Neural cell (in vitro differentiated cells): ENCODE measurements around the gene CCL24.

Experiments used
- CTCF ChIP-seq: fragments of 450-650 bp; IDR thresholded peaks from 2 replicates; pipeline ENCODE4 v1.5.1; 2014; ENCODE audit warnings: antibody characterized with exemption, mild to moderate bottlenecking, moderate library complexity; ENCODE audit not compliant: poor library complexity, severe bottlenecking
- EZH2 ChIP-seq: fragments of 200-600, 300-800 bp; shearing (Covaris generic), sonication (generic); IDR thresholded peaks from 2 replicates; pipeline ENCODE4 v1.6.1; 2014; ENCODE audit warnings: antibody characterized with exemption, low read length, borderline replicate concordance, mild to moderate bottlenecking; ENCODE audit not compliant: insufficient read depth, poor library complexity, severe bottlenecking
- POLR2AphosphoS5 ChIP-seq: IDR thresholded peaks from 2 replicates; pipeline ENCODE4 v1.6.1; 2012
- TF ChIP-seq, protein P1 (sequence below): IDR thresholded peaks from 2 replicates; pipeline ENCODE4 v1.6.1; 2012; ENCODE audit warnings: borderline replicate concordance

DNA sequence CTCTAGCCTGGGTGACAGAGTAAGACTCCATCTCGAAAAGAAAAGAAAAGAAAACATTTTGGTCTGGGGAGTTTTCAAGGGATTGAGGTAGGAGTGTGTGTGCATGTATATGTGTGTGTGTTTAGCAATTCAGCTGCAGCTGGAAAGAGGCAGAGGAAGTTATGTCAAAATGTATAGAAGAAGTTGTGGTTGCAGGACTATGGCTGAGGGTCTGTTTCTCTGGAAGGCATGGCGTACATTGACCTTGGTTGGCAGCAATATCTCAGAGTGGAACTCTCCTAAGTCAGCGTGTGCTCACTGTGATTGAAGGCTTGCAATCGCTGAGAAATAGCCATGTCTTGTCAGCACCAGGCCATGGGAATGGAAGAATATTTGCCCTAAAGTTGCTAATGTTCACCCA, 36.6 kb upstream of the CCL24 start:
- no peak for TF ChIP-seq CTCF
- TF ChIP-seq, protein P1, sequence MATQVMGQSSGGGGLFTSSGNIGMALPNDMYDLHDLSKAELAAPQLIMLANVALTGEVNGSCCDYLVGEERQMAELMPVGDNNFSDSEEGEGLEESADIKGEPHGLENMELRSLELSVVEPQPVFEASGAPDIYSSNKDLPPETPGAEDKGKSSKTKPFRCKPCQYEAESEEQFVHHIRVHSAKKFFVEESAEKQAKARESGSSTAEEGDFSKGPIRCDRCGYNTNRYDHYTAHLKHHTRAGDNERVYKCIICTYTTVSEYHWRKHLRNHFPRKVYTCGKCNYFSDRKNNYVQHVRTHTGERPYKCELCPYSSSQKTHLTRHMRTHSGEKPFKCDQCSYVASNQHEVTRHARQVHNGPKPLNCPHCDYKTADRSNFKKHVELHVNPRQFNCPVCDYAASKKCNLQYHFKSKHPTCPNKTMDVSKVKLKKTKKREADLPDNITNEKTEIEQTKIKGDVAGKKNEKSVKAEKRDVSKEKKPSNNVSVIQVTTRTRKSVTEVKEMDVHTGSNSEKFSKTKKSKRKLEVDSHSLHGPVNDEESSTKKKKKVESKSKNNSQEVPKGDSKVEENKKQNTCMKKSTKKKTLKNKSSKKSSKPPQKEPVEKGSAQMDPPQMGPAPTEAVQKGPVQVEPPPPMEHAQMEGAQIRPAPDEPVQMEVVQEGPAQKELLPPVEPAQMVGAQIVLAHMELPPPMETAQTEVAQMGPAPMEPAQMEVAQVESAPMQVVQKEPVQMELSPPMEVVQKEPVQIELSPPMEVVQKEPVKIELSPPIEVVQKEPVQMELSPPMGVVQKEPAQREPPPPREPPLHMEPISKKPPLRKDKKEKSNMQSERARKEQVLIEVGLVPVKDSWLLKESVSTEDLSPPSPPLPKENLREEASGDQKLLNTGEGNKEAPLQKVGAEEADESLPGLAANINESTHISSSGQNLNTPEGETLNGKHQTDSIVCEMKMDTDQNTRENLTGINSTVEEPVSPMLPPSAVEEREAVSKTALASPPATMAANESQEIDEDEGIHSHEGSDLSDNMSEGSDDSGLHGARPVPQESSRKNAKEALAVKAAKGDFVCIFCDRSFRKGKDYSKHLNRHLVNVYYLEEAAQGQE: no peak
- no peak for TF ChIP-seq POLR2AphosphoS5
- no peak for TF ChIP-seq EZH2
